Caco-2 (cell line): ENCODE measurements around the gene PDE9A. TPM values are rescaled to one million over a fixed set of nuclear protein-coding genes. Genes with fewer than 3 reads are reported as not detected.

ENCODE experiments used
- BruUV-seq: library from RNA; stranded (reverse); fragments of 400-500 nt; replicated peaks from 2 replicates; lab custom pipeline; 2021; lab: Mats Ljungman, UMichigan
- CTCF ChIA-PET: fragments of 300-600 bp; sonication (Branson Sonifier 250); formaldehyde crosslinking; loops from one replicate; lab custom pipeline; 2022; ENCODE audit warnings: antibody characterized with exemption; lab: Charles Lee
- POLR2A ChIA-PET: fragments of 300-600 bp; sonication (Branson Sonifier 250); formaldehyde crosslinking; loops from one replicate; lab custom pipeline; 2022; ENCODE audit warnings: antibody characterized with exemption; lab: Charles Lee
- DNase-seq, 2 experiments: peaks; one replicate each; pipeline versions ENCODE4 v3.0.0 to v3.0.0-alpha.2; 2020 to 2022
- H3K27me3 ChIP-seq: replicated peaks from 2 replicates; pipeline ENCODE4 v1.6.0; 2011; ENCODE audit warnings: low read length; ENCODE audit not compliant: control insufficient read depth, insufficient read depth
- H3K36me3 ChIP-seq: 2 replicates; pipeline ENCODE4 v1.5.1; 2011; ENCODE audit warnings: low read length; ENCODE audit not compliant: control insufficient read depth, insufficient read depth
- H3K4me1 ChIP-seq: fragments of 250-450 bp; sonication (Bioruptor Pico); 2 replicates; pipeline ENCODE4 v1.5.1; 2020; ENCODE audit warnings: mild to moderate bottlenecking
- H3K4me3 ChIP-seq: 2 replicates; pipeline ENCODE4 v1.5.1; 2011; ENCODE audit warnings: low read depth, mild to moderate bottlenecking, control low read depth, low read length
- H3K9me3 ChIP-seq: fragments of 250-450 bp; sonication (Bioruptor Pico); 2 replicates; pipeline ENCODE4 v1.5.1; 2020; ENCODE audit warnings: mild to moderate bottlenecking, moderate library complexity
- H3K27ac Mint-ChIP-seq: one replicate; pipeline ENCODE4 v1.8.0; 2022; ENCODE audit warnings: mixed read lengths; ENCODE audit not compliant: unreplicated experiment
- H3K27me3 Mint-ChIP-seq: one replicate; pipeline ENCODE4 v1.8.0; 2022; ENCODE audit warnings: mixed read lengths; ENCODE audit not compliant: insufficient read depth, unreplicated experiment
- H3K36me3 Mint-ChIP-seq: one replicate; pipeline ENCODE4 v1.8.0; 2022; ENCODE audit warnings: mild to moderate bottlenecking, mixed read lengths; ENCODE audit not compliant: insufficient read depth, unreplicated experiment
- H3K4me1 Mint-ChIP-seq: one replicate; pipeline ENCODE4 v1.8.0; 2022; ENCODE audit warnings: low read depth, mixed read lengths; ENCODE audit not compliant: unreplicated experiment
- H3K4me3 Mint-ChIP-seq: one replicate; pipeline ENCODE4 v1.8.0; 2022; ENCODE audit warnings: mild to moderate bottlenecking, moderate library complexity, mixed read lengths; ENCODE audit not compliant: unreplicated experiment
- H3K9me3 Mint-ChIP-seq: one replicate; pipeline ENCODE4 v1.8.0; 2022; ENCODE audit warnings: mixed read lengths; ENCODE audit not compliant: unreplicated experiment
- intact Hi-C: fragments of 100-400 bp; cut with micrococcal nuclease; formaldehyde crosslinking; loops from one replicate; pipeline ENCODE4 v1.10.0; 2022; ENCODE audit not compliant: unreplicated experiment
- total RNA-seq: library from RNA; stranded (reverse); gene quantifications from 2 replicates; pipeline ENCODE4 v1.2.3, GENCODE V29; 2022
- TF ChIP-seq, protein P1 (sequence below), 2 experiments: fragments of 200-600 bp in 1 of 2; IDR thresholded peaks; 1 replicate in 1 of 2; 2 replicates in 1 of 2; pipeline versions ENCODE4 v1.5.1 to v1.8.0; 2011 to 2022; ENCODE audit warnings: antibody characterized with exemption in 1 of 2, control low read depth in 1 of 2, inconsistent platforms in 1 of 2, low read depth in 1 of 2, low read length in 1 of 2, mild to moderate bottlenecking in 1 of 2, moderate library complexity in 1 of 2; ENCODE audit not compliant: insufficient read depth in 1 of 2, severe bottlenecking in 1 of 2, unreplicated experiment in 1 of 2

PDE9A gene
- total RNA-seq, 1 experiment from 2014 or later, result 9.7 TPM

DNA sequence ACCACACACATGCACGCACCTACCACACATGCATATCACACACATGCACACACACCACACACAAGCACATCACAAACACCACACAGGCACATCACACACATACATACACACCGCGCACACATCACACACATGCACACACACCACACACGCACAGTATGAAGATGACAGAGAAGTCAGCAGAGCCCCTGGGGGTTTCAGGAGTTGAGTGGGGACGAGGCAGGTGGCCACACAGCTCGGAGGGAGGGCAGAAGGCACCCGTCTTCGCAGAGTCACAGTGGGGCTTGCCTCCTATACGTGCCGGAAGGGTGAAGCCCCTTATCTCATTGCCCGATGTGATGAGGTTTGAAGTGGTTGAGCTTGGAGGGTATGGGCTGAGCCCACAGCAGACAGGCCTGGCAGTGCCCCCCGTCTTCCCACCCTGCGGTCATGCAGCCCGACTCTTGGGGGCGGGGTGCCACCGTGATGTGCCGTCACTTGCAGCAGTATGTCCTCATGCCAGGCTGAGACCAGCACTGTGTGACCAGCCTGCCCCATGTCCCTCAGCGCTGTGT lies 9.9 kb downstream of the PDE9A start:
- Mint-ChIP-seq H3K27me3 (no peaks in the 10 kb centered on the region), H3K4me1 (no peaks in the 10 kb centered on the region), H3K27ac (no peak overlapping the region), H3K36me3 (peaks cover 4% of the 10 kb centered on the region), H3K4me3 (no peak overlapping the region), H3K9me3 (no peaks in the 10 kb centered on the region)
- intact Hi-C loops, result no loop called here
- BruUV-seq, result no TSS peak
- POLR2A ChIA-PET, result no interaction called here
- Histone ChIP-seq H3K9me3 (0 out of 2 replicates have a peak, but pooled peaks cover 4% of the 10 kb centered on the region), H3K36me3 (no peaks in the 10 kb centered on the region), H3K4me1 (no peaks in the 10 kb centered on the region), H3K4me3 (no peak overlapping the region), H3K27me3 (no peaks in the 10 kb centered on the region)
- DNase-seq, result no peak
- CTCF ChIA-PET, result no interaction called here
- TF ChIP-seq, protein P1, sequence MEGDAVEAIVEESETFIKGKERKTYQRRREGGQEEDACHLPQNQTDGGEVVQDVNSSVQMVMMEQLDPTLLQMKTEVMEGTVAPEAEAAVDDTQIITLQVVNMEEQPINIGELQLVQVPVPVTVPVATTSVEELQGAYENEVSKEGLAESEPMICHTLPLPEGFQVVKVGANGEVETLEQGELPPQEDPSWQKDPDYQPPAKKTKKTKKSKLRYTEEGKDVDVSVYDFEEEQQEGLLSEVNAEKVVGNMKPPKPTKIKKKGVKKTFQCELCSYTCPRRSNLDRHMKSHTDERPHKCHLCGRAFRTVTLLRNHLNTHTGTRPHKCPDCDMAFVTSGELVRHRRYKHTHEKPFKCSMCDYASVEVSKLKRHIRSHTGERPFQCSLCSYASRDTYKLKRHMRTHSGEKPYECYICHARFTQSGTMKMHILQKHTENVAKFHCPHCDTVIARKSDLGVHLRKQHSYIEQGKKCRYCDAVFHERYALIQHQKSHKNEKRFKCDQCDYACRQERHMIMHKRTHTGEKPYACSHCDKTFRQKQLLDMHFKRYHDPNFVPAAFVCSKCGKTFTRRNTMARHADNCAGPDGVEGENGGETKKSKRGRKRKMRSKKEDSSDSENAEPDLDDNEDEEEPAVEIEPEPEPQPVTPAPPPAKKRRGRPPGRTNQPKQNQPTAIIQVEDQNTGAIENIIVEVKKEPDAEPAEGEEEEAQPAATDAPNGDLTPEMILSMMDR (IDR thresholded peaks at IDR 0.05; ENCODE audit: insufficient read depth in 1 of 2, low read depth in 1 of 2, low read length in 1 of 2, severe bottlenecking in 1 of 2, unreplicated experiment in 1 of 2), result no peak

DNA sequence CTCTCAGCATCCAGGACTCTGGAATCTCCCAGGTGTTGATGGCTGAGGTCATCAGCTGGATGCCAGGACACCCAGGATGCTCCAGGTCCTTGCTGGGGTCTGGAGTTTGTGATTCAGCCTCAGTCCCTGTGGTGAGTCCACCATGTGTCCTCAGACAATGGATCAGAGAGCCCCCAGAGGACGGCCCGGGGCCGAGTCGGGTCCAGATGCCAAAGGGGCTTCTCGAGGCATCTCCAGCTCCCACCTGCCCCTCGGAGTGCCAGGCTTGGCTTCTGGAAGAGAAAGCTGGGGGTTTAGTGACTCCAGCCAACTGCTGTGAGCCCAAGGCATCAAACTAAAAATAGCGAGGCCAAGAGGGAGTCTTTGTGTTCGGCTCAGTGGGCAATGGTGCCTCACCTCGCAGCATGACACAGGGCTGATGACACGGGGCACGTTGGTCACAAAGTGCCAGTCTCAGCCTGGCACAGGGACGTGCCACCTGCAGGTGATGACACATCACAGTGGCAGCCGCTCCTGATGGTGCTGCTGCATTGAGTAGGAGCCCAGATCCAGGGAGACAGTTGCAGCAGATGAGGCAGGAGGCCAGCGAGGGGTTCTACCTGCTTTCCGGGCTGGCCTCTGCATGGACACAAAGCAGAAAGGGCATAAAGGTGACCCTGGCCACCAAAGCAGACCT lies 10.6 kb downstream of the PDE9A start:
- Histone ChIP-seq H3K36me3 (no peaks in the 10 kb centered on the region), H3K4me1 (no peaks in the 10 kb centered on the region), H3K9me3 (0 out of 2 replicates have a peak, but pooled peaks cover 4% of the 10 kb centered on the region), H3K27me3 (no peaks in the 10 kb centered on the region), H3K4me3 (no peak overlapping the region)
- Mint-ChIP-seq H3K27me3 (no peaks in the 10 kb centered on the region), H3K27ac (no peak overlapping the region), H3K4me3 (no peak overlapping the region), H3K4me1 (no peaks in the 10 kb centered on the region), H3K36me3 (peaks cover 4% of the 10 kb centered on the region), H3K9me3 (no peaks in the 10 kb centered on the region)
- intact Hi-C loops, result no loop called here
- DNase-seq, result no peak
- TF ChIP-seq, protein P1 (IDR thresholded peaks at IDR 0.05; ENCODE audit: insufficient read depth in 1 of 2, low read depth in 1 of 2, low read length in 1 of 2, severe bottlenecking in 1 of 2, unreplicated experiment in 1 of 2), result no peak
- POLR2A ChIA-PET, result no interaction called here
- no TSS peak for BruUV-seq
- CTCF ChIA-PET, result no interaction called here

- intact Hi-C loops, result no loop called here
- no TSS peak for BruUV-seq
- Mint-ChIP-seq H3K4me1 (no peaks in the 10 kb centered on the region), H3K9me3 (no peaks in the 10 kb centered on the region), H3K27me3 (no peaks in the 10 kb centered on the region), H3K4me3 (no peak overlapping the region), H3K27ac (no peak overlapping the region), H3K36me3 (peaks cover 4% of the 10 kb centered on the region)
- no peaks in the 10 kb centered on the region for H3K4me1 ChIP-seq
- ChIA-PET CTCF (interaction anchor here (0.6 kb wide), 1 partner anchor 241 kb away, joined by 3 read pairs; no protein-coding TSS in a partner anchor), POLR2A (no interaction called here)
- 0 out of 2 replicates have a peak, but pooled peaks cover 4% of the 10 kb centered on the region for H3K9me3 ChIP-seq
- no peaks in the 10 kb centered on the region for H3K27me3 ChIP-seq
- TF ChIP-seq, protein P1 (IDR thresholded peaks at IDR 0.05; ENCODE audit: insufficient read depth in 1 of 2, low read depth in 1 of 2, low read length in 1 of 2, severe bottlenecking in 1 of 2, unreplicated experiment in 1 of 2), result no peak
- no peak overlapping the region for H3K4me3 ChIP-seq
- H3K36me3 ChIP-seq, result no peaks in the 10 kb centered on the region
- DNase-seq, result no peak
Observed at GRCh38 chr21:42664614-42665013, 11.2 kb downstream of the PDE9A start.
